Measurements from ENCODE around the gene METTL8. TPM values are rescaled to one million over a fixed set of nuclear protein-coding genes. Genes with fewer than 3 reads are reported as not detected.

METTL8 gene
- total RNA-seq, 2 donors from 2014 or later, result 19.4 to 20.0 TPM

- intact Hi-C loops (cut with DNase I), result no loop called here
- Histone ChIP-seq H3K9me3 (no peaks in the 10 kb centered on the region), H3K4me3 (no peak overlapping the region), H3K9ac (ENCODE audit: low read depth in 2 of 2, low read length in 2 of 2) (no peak overlapping the region), H3K27me3 (no peaks in the 10 kb centered on the region), H3K27ac (no peak overlapping the region), H3K36me3 (no peaks in the 10 kb centered on the region), H3K4me1 (no peaks in the 10 kb centered on the region)
- no peak for TF ChIP-seq CTCF (IDR thresholded peaks at IDR 0.05)
- no peak for DNase-seq
Observed at GRCh38 chr2:171412571-171413175, 21.1 kb downstream of the METTL8 start.

- no peaks in the 10 kb centered on the region for H3K27me3 ChIP-seq
- no peak for TF ChIP-seq CTCF (IDR thresholded peaks at IDR 0.05)
- intact Hi-C loops (cut with DNase I), result no loop called here
- H3K4me1 ChIP-seq, result no peaks in the 10 kb centered on the region
- H3K4me3 ChIP-seq, result no peak overlapping the region
- no peaks in the 10 kb centered on the region for H3K36me3 ChIP-seq
- no peak overlapping the region for H3K9ac ChIP-seq (ENCODE audit: low read depth in 2 of 2, low read length in 2 of 2)
- no peaks in the 10 kb centered on the region for H3K9me3 ChIP-seq
- DNase-seq, result no peak
- no peak overlapping the region for H3K27ac ChIP-seq
Observed at GRCh38 chr2:171411791-171412483, 21.9 kb downstream of the METTL8 start.

GRCh38 chr2:171411214-171411613, 22.6 kb downstream of the METTL8 start:
- TF ChIP-seq CTCF (IDR thresholded peaks at IDR 0.05), result no peak
- no peaks in the 10 kb centered on the region for H3K27me3 ChIP-seq
- no peak overlapping the region for H3K27ac ChIP-seq
- intact Hi-C loops (cut with DNase I), result no loop called here
- no peaks in the 10 kb centered on the region for H3K36me3 ChIP-seq
- no peaks in the 10 kb centered on the region for H3K4me1 ChIP-seq
- DNase-seq, result no peak
- no peak overlapping the region for H3K9ac ChIP-seq (ENCODE audit: low read depth in 2 of 2, low read length in 2 of 2)
- no peak overlapping the region for H3K4me3 ChIP-seq
- H3K9me3 ChIP-seq, result no peaks in the 10 kb centered on the region

- no peak for DNase-seq
- H3K27ac ChIP-seq, result no peak overlapping the region
- H3K27me3 ChIP-seq, result no peaks in the 10 kb centered on the region
- intact Hi-C loops (cut with DNase I), result no loop called here
- no peak for TF ChIP-seq CTCF (IDR thresholded peaks at IDR 0.05)
- no peaks in the 10 kb centered on the region for H3K4me1 ChIP-seq
- H3K9me3 ChIP-seq, result no peaks in the 10 kb centered on the region
- no peak overlapping the region for H3K4me3 ChIP-seq
- no peak overlapping the region for H3K9ac ChIP-seq (ENCODE audit: low read depth in 2 of 2, low read length in 2 of 2)
- H3K36me3 ChIP-seq, result no peaks in the 10 kb centered on the region
Observed at GRCh38 chr2:171410624-171411023, 23.2 kb downstream of the METTL8 start.

GRCh38 chr2:171410101-171410500, 23.7 kb downstream of the METTL8 start:
- TF ChIP-seq CTCF (IDR thresholded peaks at IDR 0.05), result no peak
- intact Hi-C loops (cut with DNase I), result no loop called here
- Histone ChIP-seq H3K4me1 (no peaks in the 10 kb centered on the region), H3K36me3 (no peaks in the 10 kb centered on the region), H3K4me3 (no peak overlapping the region), H3K27ac (no peak overlapping the region), H3K27me3 (no peaks in the 10 kb centered on the region), H3K9ac (ENCODE audit: low read depth in 2 of 2, low read length in 2 of 2) (no peak overlapping the region), H3K9me3 (no peaks in the 10 kb centered on the region)
- no peak for DNase-seq
